Measurements from ENCODE around the gene SYNPO2.

The SYNPO2 gene

DNA sequence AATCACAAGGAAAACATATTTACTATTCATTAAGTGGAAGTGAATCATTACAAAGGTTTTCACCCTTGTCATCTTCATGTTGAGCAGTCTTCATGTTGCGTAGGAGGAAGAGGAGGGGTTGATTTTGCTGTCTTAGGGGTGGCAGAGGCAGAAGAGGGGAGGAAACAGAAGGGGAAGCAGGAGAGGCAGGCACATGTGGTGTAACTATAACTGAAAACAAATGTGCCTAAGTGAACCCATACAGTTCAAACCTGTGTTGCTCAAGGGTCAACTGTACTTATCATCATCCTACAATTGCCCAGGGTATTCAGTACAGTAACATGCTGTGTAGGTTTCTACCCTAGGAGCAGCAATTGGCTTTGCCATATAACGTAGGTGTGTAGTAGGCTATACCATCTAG, 47.2 kb downstream of the SYNPO2 start:
- TF ChIP-seq ZBTB7A (IDR thresholded peaks at IDR 0.05; ENCODE audit: low read depth) (no peak), CEBPB (IDR thresholded peaks at IDR 0.05) (no peak), RAD21 (IDR thresholded peaks at IDR 0.05; ENCODE audit: low read depth) (no peak), CREB1 (IDR thresholded peaks at IDR 0.05; ENCODE audit: low read depth) (no peak), TAF1 (IDR thresholded peaks at IDR 0.05; ENCODE audit: low read depth) (no peak), TEAD4 (IDR thresholded peaks at IDR 0.05) (no peak), MAX (IDR thresholded peaks at IDR 0.05) (no peak), EGR1 (IDR thresholded peaks at IDR 0.05) (no peak), FOXM1 (IDR thresholded peaks at IDR 0.05; ENCODE audit: borderline replicate concordance, low read depth) (no peak), TCF12 (IDR thresholded peaks at IDR 0.05; ENCODE audit: low read depth) (no peak), YY1 (IDR thresholded peaks at IDR 0.05; ENCODE audit: low read depth) (no peak), NFIC (IDR thresholded peaks at IDR 0.05) (no peak), EP300 (IDR thresholded peaks at IDR 0.05; ENCODE audit: borderline replicate concordance) (no peak)
- TF ChIP-seq, protein P1, sequence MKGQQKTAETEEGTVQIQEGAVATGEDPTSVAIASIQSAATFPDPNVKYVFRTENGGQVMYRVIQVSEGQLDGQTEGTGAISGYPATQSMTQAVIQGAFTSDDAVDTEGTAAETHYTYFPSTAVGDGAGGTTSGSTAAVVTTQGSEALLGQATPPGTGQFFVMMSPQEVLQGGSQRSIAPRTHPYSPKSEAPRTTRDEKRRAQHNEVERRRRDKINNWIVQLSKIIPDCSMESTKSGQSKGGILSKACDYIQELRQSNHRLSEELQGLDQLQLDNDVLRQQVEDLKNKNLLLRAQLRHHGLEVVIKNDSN (IDR thresholded peaks at IDR 0.05) = no peak
- TF ChIP-seq, protein P2, sequence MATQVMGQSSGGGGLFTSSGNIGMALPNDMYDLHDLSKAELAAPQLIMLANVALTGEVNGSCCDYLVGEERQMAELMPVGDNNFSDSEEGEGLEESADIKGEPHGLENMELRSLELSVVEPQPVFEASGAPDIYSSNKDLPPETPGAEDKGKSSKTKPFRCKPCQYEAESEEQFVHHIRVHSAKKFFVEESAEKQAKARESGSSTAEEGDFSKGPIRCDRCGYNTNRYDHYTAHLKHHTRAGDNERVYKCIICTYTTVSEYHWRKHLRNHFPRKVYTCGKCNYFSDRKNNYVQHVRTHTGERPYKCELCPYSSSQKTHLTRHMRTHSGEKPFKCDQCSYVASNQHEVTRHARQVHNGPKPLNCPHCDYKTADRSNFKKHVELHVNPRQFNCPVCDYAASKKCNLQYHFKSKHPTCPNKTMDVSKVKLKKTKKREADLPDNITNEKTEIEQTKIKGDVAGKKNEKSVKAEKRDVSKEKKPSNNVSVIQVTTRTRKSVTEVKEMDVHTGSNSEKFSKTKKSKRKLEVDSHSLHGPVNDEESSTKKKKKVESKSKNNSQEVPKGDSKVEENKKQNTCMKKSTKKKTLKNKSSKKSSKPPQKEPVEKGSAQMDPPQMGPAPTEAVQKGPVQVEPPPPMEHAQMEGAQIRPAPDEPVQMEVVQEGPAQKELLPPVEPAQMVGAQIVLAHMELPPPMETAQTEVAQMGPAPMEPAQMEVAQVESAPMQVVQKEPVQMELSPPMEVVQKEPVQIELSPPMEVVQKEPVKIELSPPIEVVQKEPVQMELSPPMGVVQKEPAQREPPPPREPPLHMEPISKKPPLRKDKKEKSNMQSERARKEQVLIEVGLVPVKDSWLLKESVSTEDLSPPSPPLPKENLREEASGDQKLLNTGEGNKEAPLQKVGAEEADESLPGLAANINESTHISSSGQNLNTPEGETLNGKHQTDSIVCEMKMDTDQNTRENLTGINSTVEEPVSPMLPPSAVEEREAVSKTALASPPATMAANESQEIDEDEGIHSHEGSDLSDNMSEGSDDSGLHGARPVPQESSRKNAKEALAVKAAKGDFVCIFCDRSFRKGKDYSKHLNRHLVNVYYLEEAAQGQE (IDR thresholded peaks at IDR 0.05; ENCODE audit: low read depth) = no peak

- no peak for TF ChIP-seq TCF12 (IDR thresholded peaks at IDR 0.05; ENCODE audit: low read depth)
- no peak for TF ChIP-seq FOXM1 (IDR thresholded peaks at IDR 0.05; ENCODE audit: borderline replicate concordance, low read depth)
- no peak for TF ChIP-seq TEAD4 (IDR thresholded peaks at IDR 0.05)
- no peak for TF ChIP-seq ZBTB7A (IDR thresholded peaks at IDR 0.05; ENCODE audit: low read depth)
- no peak for TF ChIP-seq CEBPB (IDR thresholded peaks at IDR 0.05)
- TF ChIP-seq TAF1 (IDR thresholded peaks at IDR 0.05; ENCODE audit: low read depth) = no peak
- TF ChIP-seq MAX (IDR thresholded peaks at IDR 0.05) = no peak
- TF ChIP-seq RAD21 (IDR thresholded peaks at IDR 0.05; ENCODE audit: low read depth) = no peak
- no peak for TF ChIP-seq CREB1 (IDR thresholded peaks at IDR 0.05; ENCODE audit: low read depth)
- no peak for TF ChIP-seq EP300 (IDR thresholded peaks at IDR 0.05; ENCODE audit: borderline replicate concordance)
- TF ChIP-seq NFIC (IDR thresholded peaks at IDR 0.05) = no peak
Observed at GRCh38 chr4:118936406-118936805, 47.8 kb downstream of the SYNPO2 start.

DNA sequence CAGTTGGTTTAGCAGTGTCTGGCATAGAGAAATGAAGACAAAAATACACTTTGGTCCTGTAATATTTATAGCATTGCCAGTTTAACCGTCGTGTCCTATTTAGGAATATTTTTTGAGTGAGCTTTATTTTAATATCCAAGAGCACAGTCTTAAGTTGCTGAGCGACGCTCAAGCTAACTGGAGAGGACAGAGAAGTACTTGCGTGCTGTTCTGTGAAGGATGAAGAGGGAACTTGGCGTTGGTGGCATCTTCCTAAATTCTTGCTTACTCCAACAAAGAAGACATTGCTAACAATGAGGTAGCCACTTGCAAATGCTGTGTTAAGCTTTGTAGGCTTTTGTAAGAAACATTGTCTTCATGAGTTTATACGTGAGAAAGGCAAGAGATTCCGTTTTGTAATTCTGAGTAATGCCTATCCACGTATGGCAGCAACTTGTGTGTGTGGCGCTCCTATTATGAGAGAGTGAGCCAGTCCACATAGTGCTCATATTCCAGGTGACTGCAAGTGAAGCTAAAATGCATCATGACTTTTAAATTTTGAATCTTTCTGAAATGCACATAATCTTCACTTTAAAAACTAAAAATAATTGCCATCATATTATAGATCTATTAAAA, 50.6 kb downstream of the SYNPO2 start:
- TF ChIP-seq CEBPB (IDR thresholded peaks at IDR 0.05) (no peak), NFIC (IDR thresholded peaks at IDR 0.05) (no peak), EGR1 (IDR thresholded peaks at IDR 0.05) (no peak), YY1 (IDR thresholded peaks at IDR 0.05; ENCODE audit: low read depth) (no peak), ZBTB7A (IDR thresholded peaks at IDR 0.05; ENCODE audit: low read depth) (no peak), TAF1 (IDR thresholded peaks at IDR 0.05; ENCODE audit: low read depth) (no peak), EP300 (IDR thresholded peaks at IDR 0.05; ENCODE audit: borderline replicate concordance) (no peak), TCF12 (IDR thresholded peaks at IDR 0.05; ENCODE audit: low read depth) (no peak), TEAD4 (IDR thresholded peaks at IDR 0.05) (no peak), MAX (IDR thresholded peaks at IDR 0.05) (no peak), RAD21 (IDR thresholded peaks at IDR 0.05; ENCODE audit: low read depth) (no peak), FOXM1 (IDR thresholded peaks at IDR 0.05; ENCODE audit: borderline replicate concordance, low read depth) (no peak), CREB1 (IDR thresholded peaks at IDR 0.05; ENCODE audit: low read depth) (no peak)
- TF ChIP-seq, protein P1 (IDR thresholded peaks at IDR 0.05) = no peak
- TF ChIP-seq, protein P2 (IDR thresholded peaks at IDR 0.05; ENCODE audit: low read depth) = no peak

- TF ChIP-seq TEAD4 (IDR thresholded peaks at IDR 0.05) = no peak
- TF ChIP-seq EP300 (IDR thresholded peaks at IDR 0.05; ENCODE audit: borderline replicate concordance) = no peak
- TF ChIP-seq MAX (IDR thresholded peaks at IDR 0.05) = no peak
- no peak for TF ChIP-seq FOXM1 (IDR thresholded peaks at IDR 0.05; ENCODE audit: borderline replicate concordance, low read depth)
- TF ChIP-seq TCF12 (IDR thresholded peaks at IDR 0.05; ENCODE audit: low read depth) = no peak
- no peak for TF ChIP-seq CREB1 (IDR thresholded peaks at IDR 0.05; ENCODE audit: low read depth)
- no peak for TF ChIP-seq EGR1 (IDR thresholded peaks at IDR 0.05)
- no peak for TF ChIP-seq ZBTB7A (IDR thresholded peaks at IDR 0.05; ENCODE audit: low read depth)
Observed at GRCh38 chr4:118941149-118941548, 52.5 kb downstream of the SYNPO2 start.

DNA sequence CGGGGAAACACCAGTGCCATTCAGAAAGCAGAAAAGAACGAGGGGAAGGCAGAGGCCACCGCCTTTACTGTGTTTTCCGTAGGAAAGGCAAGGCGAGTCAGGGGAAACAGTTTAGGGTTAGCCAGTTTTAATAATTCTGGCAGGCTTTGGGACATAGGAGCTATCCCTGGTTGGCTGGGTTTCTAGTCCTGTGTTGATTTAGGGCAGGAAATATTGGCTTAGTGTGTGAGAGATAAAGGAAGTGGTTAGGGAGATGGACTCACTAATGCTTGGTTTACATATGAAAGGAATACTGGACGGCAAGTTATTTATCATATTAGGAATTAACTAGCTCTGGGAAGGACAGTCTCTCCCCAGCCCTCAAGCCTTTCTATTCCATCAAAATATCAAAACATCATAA, 53.1 kb downstream of the SYNPO2 start:
- no peak for TF ChIP-seq YY1 (IDR thresholded peaks at IDR 0.05; ENCODE audit: low read depth)
- TF ChIP-seq ZBTB7A (IDR thresholded peaks at IDR 0.05; ENCODE audit: low read depth) = no peak
- no peak for TF ChIP-seq EP300 (IDR thresholded peaks at IDR 0.05; ENCODE audit: borderline replicate concordance)
